Smooth muscle cell (in vitro differentiated cells): ENCODE measurements around the gene ACACB. TPM values are rescaled to one million over a fixed set of nuclear protein-coding genes. Genes with fewer than 3 reads are reported as not detected.

Experiments used
- DNase-seq: peaks from one replicate; lab custom pipeline; 2025; ENCODE audit not compliant: unreplicated experiment; lab: John Stamatoyannopoulos, UW
- H2AFZ ChIP-seq: fragments of 200-600 bp; sonication (generic); 2 replicates; pipeline ENCODE4 v1.6.0; 2016; ENCODE audit warnings: antibody characterized with exemption, low read depth, mild to moderate bottlenecking
- H3F3A ChIP-seq: fragments of 200-600 bp; sonication (generic); 2 replicates; pipeline ENCODE4 v1.6.0; 2017; ENCODE audit warnings: antibody characterized with exemption, low read depth
- H3K27ac ChIP-seq: fragments of 200-600 bp; sonication (generic); 2 replicates; pipeline ENCODE4 v1.5.1; 2016; ENCODE audit warnings: low read depth, mild to moderate bottlenecking
- H3K27me3 ChIP-seq: fragments of 200-600 bp; sonication (generic); 2 replicates; pipeline ENCODE4 v1.6.1; 2016; ENCODE audit warnings: low read depth, mild to moderate bottlenecking
- H3K36me3 ChIP-seq: fragments of 200-600 bp; sonication (generic); 2 replicates; pipeline ENCODE4 v1.5.1; 2016; ENCODE audit warnings: low read depth
- H3K4me1 ChIP-seq: fragments of 200-600 bp; sonication (generic); 2 replicates; pipeline ENCODE4 v1.5.1; 2016; ENCODE audit warnings: low read depth
- H3K4me2 ChIP-seq: fragments of 200-600 bp; sonication (generic); 2 replicates; pipeline ENCODE4 v1.6.0; 2016; ENCODE audit warnings: mild to moderate bottlenecking
- H3K4me3 ChIP-seq: fragments of 200-600 bp; sonication (generic); 2 replicates; pipeline ENCODE4 v1.5.1; 2016; ENCODE audit warnings: mild to moderate bottlenecking
- H3K79me2 ChIP-seq: fragments of 200-600 bp; sonication (generic); 2 replicates; pipeline ENCODE4 v1.6.0; 2016; ENCODE audit warnings: low read depth, mild to moderate bottlenecking
- H3K9ac ChIP-seq: fragments of 200-600 bp; sonication (generic); 2 replicates; pipeline ENCODE4 v1.6.0; 2016; ENCODE audit warnings: low read depth
- H3K9me3 ChIP-seq: fragments of 200-600 bp; sonication (generic); replicated peaks from 2 replicates; pipeline ENCODE4 v1.5.1; 2016; ENCODE audit warnings: low read depth
- H4K20me1 ChIP-seq: fragments of 200-600 bp; sonication (generic); 2 replicates; pipeline ENCODE4 v1.6.0; 2016; ENCODE audit warnings: low read depth
- WGBS: methylation state at CpG from one replicate; pipeline ENCODE4 v1.1.7; 2016; ENCODE audit warnings: low lambda C conversion rate; 5-methylcytosine and 5-hydroxymethylcytosine counted together
- polyA plus RNA-seq: library from polyadenylated mRNA; unstranded; fragments of >200 nt; fragmentation: Nextera tagmentation; extraction: Ambion mirVana; gene quantifications from 2 replicates; pipeline ENCODE4 v1.2.1, GENCODE V29; 2016
- total RNA-seq: library from RNA; depleted of rRNA; stranded (reverse); fragments of >200 nt; gene quantifications from 2 replicates; pipeline ENCODE4 v1.2.3, GENCODE V29; 2014
- TF ChIP-seq, protein P1 (sequence below): fragments of 200-600 bp; sonication (generic); IDR thresholded peaks from 2 replicates; pipeline ENCODE4 v1.5.1; 2017; ENCODE audit warnings: borderline replicate concordance, mild to moderate bottlenecking, antibody characterized with exemption; ENCODE audit not compliant: insufficient read depth, poor library complexity, severe bottlenecking

The ACACB gene
- total and polyA plus RNA-seq, 2 experiments from 2014 or later: 0.58 to 2.0 TPM

DNA sequence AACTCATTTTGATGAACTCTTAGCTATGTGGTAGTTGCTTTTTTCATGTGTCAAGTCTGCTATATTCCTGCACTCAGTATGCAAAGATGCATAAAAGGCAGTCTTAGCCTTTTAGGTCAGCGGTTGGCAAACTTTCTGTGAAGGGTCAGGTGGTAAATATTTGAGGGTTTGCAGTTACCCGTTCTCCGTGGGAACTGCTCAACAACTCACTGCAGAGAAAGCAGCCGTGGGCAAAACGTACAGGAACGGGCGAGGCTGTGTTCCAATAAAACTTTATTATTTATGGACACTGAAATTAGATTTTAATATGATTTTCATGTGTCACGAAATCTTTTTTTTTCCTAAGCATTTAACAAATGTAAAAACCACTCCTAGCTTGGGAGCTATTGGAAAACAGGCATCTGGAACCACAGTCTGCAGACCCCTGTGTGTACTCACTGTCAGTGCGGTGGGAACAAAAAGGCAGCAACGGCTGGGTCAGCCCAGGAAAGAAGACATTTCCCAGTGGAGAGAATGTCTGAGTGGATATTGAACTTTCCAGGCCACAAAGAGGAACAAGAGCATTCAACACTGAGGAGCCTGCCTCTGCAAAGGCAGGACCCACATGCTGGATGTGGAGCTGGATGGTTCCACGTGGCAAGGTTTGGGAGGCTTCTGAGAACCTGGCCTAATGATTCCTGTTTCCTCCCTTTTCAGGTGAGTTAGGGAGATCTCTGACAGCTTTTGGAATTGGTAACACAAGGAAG is 3.5 kb upstream of the ACACB start:
- no peaks in the 10 kb centered on the region for H3K36me3 ChIP-seq
- no peak overlapping the region for H3K27ac ChIP-seq
- no peak overlapping the region for H3K4me2 ChIP-seq
- peaks cover 18% of the 10 kb centered on the region for H3K4me1 ChIP-seq
- no peak overlapping the region for H3K9ac ChIP-seq
- no peaks in the 10 kb centered on the region for H4K20me1 ChIP-seq
- H3K9me3 ChIP-seq: no peaks in the 10 kb centered on the region
- no peaks in the 10 kb centered on the region for H3K27me3 ChIP-seq
- WGBS: 91% methylated on average over 11 of the region's 11 CpGs
- DNase-seq: no peak
- TF ChIP-seq, protein P1, sequence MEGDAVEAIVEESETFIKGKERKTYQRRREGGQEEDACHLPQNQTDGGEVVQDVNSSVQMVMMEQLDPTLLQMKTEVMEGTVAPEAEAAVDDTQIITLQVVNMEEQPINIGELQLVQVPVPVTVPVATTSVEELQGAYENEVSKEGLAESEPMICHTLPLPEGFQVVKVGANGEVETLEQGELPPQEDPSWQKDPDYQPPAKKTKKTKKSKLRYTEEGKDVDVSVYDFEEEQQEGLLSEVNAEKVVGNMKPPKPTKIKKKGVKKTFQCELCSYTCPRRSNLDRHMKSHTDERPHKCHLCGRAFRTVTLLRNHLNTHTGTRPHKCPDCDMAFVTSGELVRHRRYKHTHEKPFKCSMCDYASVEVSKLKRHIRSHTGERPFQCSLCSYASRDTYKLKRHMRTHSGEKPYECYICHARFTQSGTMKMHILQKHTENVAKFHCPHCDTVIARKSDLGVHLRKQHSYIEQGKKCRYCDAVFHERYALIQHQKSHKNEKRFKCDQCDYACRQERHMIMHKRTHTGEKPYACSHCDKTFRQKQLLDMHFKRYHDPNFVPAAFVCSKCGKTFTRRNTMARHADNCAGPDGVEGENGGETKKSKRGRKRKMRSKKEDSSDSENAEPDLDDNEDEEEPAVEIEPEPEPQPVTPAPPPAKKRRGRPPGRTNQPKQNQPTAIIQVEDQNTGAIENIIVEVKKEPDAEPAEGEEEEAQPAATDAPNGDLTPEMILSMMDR: no peak
- no peaks in the 10 kb centered on the region for H3K79me2 ChIP-seq
- no peak overlapping the region for H2AFZ ChIP-seq
- H3K4me3 ChIP-seq: no peak overlapping the region
- H3F3A ChIP-seq: peaks cover 16% of the 10 kb centered on the region

DNA sequence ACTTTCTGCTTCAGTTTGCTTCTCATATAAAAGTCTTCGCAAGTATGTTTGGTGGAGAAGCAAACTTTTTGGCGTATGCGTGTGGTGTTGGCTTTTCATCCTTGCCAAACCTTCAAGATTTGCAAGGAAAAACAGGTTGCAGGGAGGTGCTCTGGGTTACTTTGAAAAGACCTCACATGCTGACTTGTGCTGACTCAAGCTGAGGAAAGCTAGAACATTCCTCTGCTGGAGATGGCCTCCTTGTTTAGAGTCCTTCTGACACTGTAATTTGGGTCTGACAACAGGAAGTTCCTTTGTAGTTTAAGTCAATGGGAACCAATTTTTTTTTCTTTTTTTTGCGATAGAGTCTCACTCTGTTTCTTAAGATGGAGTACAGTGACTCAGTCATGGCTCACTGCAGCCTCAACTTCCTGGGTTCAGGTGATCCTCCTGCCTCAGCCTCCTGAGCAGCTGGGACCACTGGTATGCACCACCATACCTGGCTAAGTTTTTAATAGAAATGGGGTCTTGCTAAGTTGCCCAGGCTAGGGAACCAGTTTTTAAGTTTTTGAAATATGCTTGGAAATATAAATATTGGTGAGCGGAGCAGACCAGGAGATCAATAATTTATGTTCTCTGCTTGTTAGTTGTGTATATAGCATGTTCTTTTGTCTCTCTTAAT is 2.6 kb upstream of the ACACB start:
- H3K27ac ChIP-seq: no peak overlapping the region
- TF ChIP-seq, protein P1: no peak
- no peak overlapping the region for H3K4me3 ChIP-seq
- no peaks in the 10 kb centered on the region for H3K9me3 ChIP-seq
- WGBS: 95% methylated on average over 5 of the region's 5 CpGs
- H4K20me1 ChIP-seq: no peaks in the 10 kb centered on the region
- H3K79me2 ChIP-seq: no peaks in the 10 kb centered on the region
- peaks cover 16% of the 10 kb centered on the region for H3F3A ChIP-seq
- no peak overlapping the region for H2AFZ ChIP-seq
- no peaks in the 10 kb centered on the region for H3K36me3 ChIP-seq
- no peak overlapping the region for H3K4me2 ChIP-seq
- H3K27me3 ChIP-seq: no peaks in the 10 kb centered on the region
- H3K9ac ChIP-seq: no peak overlapping the region
- H3K4me1 ChIP-seq: peaks cover 18% of the 10 kb centered on the region
- no peak for DNase-seq

DNA sequence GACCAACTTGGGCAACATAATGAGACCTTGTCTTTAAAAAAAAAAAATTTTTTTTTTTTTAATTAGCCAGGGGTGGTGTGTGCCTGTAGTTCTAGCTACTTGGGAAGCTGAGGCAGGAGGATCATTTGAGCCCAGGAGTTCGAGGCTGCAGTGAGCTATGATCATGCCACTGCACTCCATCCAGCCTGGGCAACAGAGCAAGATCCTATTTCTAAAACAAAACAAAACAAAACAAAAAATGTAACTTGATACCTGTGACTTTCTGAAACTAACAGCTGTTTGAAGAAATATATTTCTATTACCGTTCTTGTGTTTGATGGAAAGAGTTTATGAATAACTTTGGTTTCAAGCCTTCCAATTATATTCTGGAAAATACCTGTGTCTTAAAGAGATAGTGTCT is 1.7 kb upstream of the ACACB start:
- Histone ChIP-seq H3K27ac (no peak overlapping the region), H2AFZ (no peak overlapping the region), H3K79me2 (no peaks in the 10 kb centered on the region), H3K9me3 (no peaks in the 10 kb centered on the region), H3K9ac (no peak overlapping the region), H3K27me3 (no peaks in the 10 kb centered on the region), H3K4me1 (peaks cover 18% of the 10 kb centered on the region), H3K4me3 (no peak overlapping the region), H3K36me3 (no peaks in the 10 kb centered on the region), H3F3A (peaks cover 16% of the 10 kb centered on the region), H3K4me2 (no peak overlapping the region), H4K20me1 (no peaks in the 10 kb centered on the region)
- TF ChIP-seq, protein P1: no peak
- 94% methylated on average over 2 of the region's 2 CpGs for WGBS
- no peak for DNase-seq
